ENCODE results near the gene NAT14.
"Not testable (repeated sequence)": the region's sequence is repeated elsewhere in the genome, so short reads cannot be mapped to it uniquely, and the experiment has no call there.

Gene NAT14

GRCh38 chr19:55495646-55496349 is 10.8 kb downstream of the NAT14 start:
- H3K4me1 Mint-ChIP-seq = no peaks in the 10 kb centered on the region
- no peaks in the 10 kb centered on the region for H3K9me3 Mint-ChIP-seq
- no peak for ATAC-seq
- H3K4me3 Mint-ChIP-seq = no peak overlapping the region
- DNase-seq (ENCODE audit: low spot score in 2 of 2) = no peak
- no peaks in the 10 kb centered on the region for H3K36me3 Mint-ChIP-seq
- H3K27ac Mint-ChIP-seq = no peak overlapping the region

GRCh38 chr19:55496820-55497219 is 11.8 kb downstream of the NAT14 start:
- not testable (repeated sequence) for DNase-seq (ENCODE audit: low spot score in 2 of 2); H3K4me1 Mint-ChIP-seq; H3K27ac Mint-ChIP-seq; H3K4me3 Mint-ChIP-seq; H3K36me3 Mint-ChIP-seq; H3K9me3 Mint-ChIP-seq; ATAC-seq

GRCh38 chr19:55497763-55498162 is 12.8 kb downstream of the NAT14 start:
- no peak overlapping the region for H3K27ac Mint-ChIP-seq
- no peak overlapping the region for H3K4me3 Mint-ChIP-seq
- no peaks in the 10 kb centered on the region for H3K9me3 Mint-ChIP-seq

GRCh38 chr19:55498246-55498840 is 13.4 kb downstream of the NAT14 start:
- no peaks in the 10 kb centered on the region for H3K9me3 Mint-ChIP-seq
- H3K4me1 Mint-ChIP-seq = peaks cover 18% of the 10 kb centered on the region
- H3K4me3 Mint-ChIP-seq = no peak overlapping the region
- DNase-seq (ENCODE audit: low spot score in 2 of 2) (no peak), ATAC-seq (no peak)
- H3K27ac Mint-ChIP-seq = no peak overlapping the region
- H3K36me3 Mint-ChIP-seq = peaks cover 2% of the 10 kb centered on the region

More at GRCh38 chr19:55497763-55498162, 12.8 kb downstream of the NAT14 start:
- DNase-seq (ENCODE audit: low spot score in 2 of 2) (no peak), ATAC-seq (no peak)
- Mint-ChIP-seq H3K36me3 (no peaks in the 10 kb centered on the region), H3K4me1 (peaks cover 14% of the 10 kb centered on the region)

GRCh38 chr19:55500368-55500952 is 15.5 kb downstream of the NAT14 start:
- peaks cover 28% of the 10 kb centered on the region for H3K4me1 Mint-ChIP-seq
- H3K36me3 Mint-ChIP-seq = peaks cover 14% of the 10 kb centered on the region
- no peaks in the 10 kb centered on the region for H3K9me3 Mint-ChIP-seq
- no peak overlapping the region for H3K4me3 Mint-ChIP-seq
- no peak for ATAC-seq
- H3K27ac Mint-ChIP-seq = no peak overlapping the region
- no peak for DNase-seq (ENCODE audit: low spot score in 2 of 2)

- Mint-ChIP-seq H3K9me3 (no peaks in the 10 kb centered on the region), H3K36me3 (peaks cover 14% of the 10 kb centered on the region), H3K4me3 (peak overlapping the region; percentile 75), H3K27ac (no peak overlapping the region), H3K4me1 (peaks cover 28% of the 10 kb centered on the region)
- DNase-seq (ENCODE audit: low spot score in 2 of 2) (no peak), ATAC-seq (no peak)
Observed at GRCh38 chr19:55502197-55502952, 17.4 kb downstream of the NAT14 start.

- DNase-seq (ENCODE audit: low spot score in 2 of 2) = no peak
- peaks cover 14% of the 10 kb centered on the region for H3K36me3 Mint-ChIP-seq
- H3K27ac Mint-ChIP-seq = peak overlapping the region; percentile 90
- no peaks in the 10 kb centered on the region for H3K9me3 Mint-ChIP-seq
- peak overlapping the region; percentile 75 for H3K4me3 Mint-ChIP-seq
- no peak for ATAC-seq
- H3K4me1 Mint-ChIP-seq = peaks cover 28% of the 10 kb centered on the region
Observed at GRCh38 chr19:55503157-55503501, 18.1 kb downstream of the NAT14 start.

- Mint-ChIP-seq H3K4me1 (peaks cover 28% of the 10 kb centered on the region), H3K27ac (peak overlapping the region; percentile 90), H3K9me3 (no peaks in the 10 kb centered on the region), H3K36me3 (peaks cover 14% of the 10 kb centered on the region), H3K4me3 (peak overlapping the region; percentile 75)
- ATAC-seq (peak; percentile 96), DNase-seq (ENCODE audit: low spot score in 2 of 2) (peak; percentile 98 to 99)
Observed at GRCh38 chr19:55503502-55504251, 18.7 kb downstream of the NAT14 start.

- DNase-seq (ENCODE audit: low spot score in 2 of 2) = no peak
- Mint-ChIP-seq H3K4me3 (peak overlapping the region; percentile 75), H3K4me1 (peaks cover 28% of the 10 kb centered on the region), H3K36me3 (peaks cover 14% of the 10 kb centered on the region), H3K27ac (peak overlapping the region; percentile 90), H3K9me3 (no peaks in the 10 kb centered on the region)
- no peak for ATAC-seq
Observed at GRCh38 chr19:55504252-55504603, 19.2 kb downstream of the NAT14 start.

- Mint-ChIP-seq H3K36me3 (peaks cover 14% of the 10 kb centered on the region), H3K4me1 (peaks cover 28% of the 10 kb centered on the region), H3K9me3 (no peaks in the 10 kb centered on the region), H3K4me3 (no peak overlapping the region), H3K27ac (no peak overlapping the region)
- DNase-seq (ENCODE audit: low spot score in 2 of 2) (no peak), ATAC-seq (no peak)
Observed at GRCh38 chr19:55504981-55505380, 20.0 kb downstream of the NAT14 start.

- no peaks in the 10 kb centered on the region for H3K9me3 Mint-ChIP-seq
- DNase-seq (ENCODE audit: low spot score in 2 of 2) = no peak
Observed at GRCh38 chr19:55508120-55508519, 23.1 kb downstream of the NAT14 start.

GRCh38 chr19:55516878-55517620 is 32.1 kb downstream of the NAT14 start:
- ATAC-seq (peak; percentile 99), DNase-seq (ENCODE audit: low spot score in 2 of 2) (peak; percentile 95 to 98)
- Mint-ChIP-seq H3K9me3 (no peaks in the 10 kb centered on the region), H3K27ac (peak overlapping the region; percentile 72), H3K4me1 (peaks cover 5% of the 10 kb centered on the region), H3K4me3 (peak overlapping the region; percentile 64), H3K36me3 (no peaks in the 10 kb centered on the region)

More at GRCh38 chr19:55508120-55508519, 23.1 kb downstream of the NAT14 start:
- H3K4me1 Mint-ChIP-seq = peaks cover 12% of the 10 kb centered on the region
- no peak overlapping the region for H3K27ac Mint-ChIP-seq
- no peak overlapping the region for H3K4me3 Mint-ChIP-seq
- ATAC-seq = no peak
- peaks cover 14% of the 10 kb centered on the region for H3K36me3 Mint-ChIP-seq

- H3K36me3 Mint-ChIP-seq = no peaks in the 10 kb centered on the region
- no peak overlapping the region for H3K27ac Mint-ChIP-seq
- DNase-seq (ENCODE audit: low spot score in 2 of 2) (no peak), ATAC-seq (peak; percentile 4)
- no peaks in the 10 kb centered on the region for H3K9me3 Mint-ChIP-seq
- H3K4me1 Mint-ChIP-seq = peaks cover 5% of the 10 kb centered on the region
- no peak overlapping the region for H3K4me3 Mint-ChIP-seq
Observed at GRCh38 chr19:55519451-55520311, 34.7 kb downstream of the NAT14 start.
